Ecto neural progenitor cell (in vitro differentiated cells): ENCODE data around the gene OAT.
"Not testable (repeated sequence)": the region's sequence is repeated elsewhere in the genome, so short reads cannot be mapped to it uniquely, and the experiment has no call there.

ENCODE experiments used
- DNase-seq: peaks from one replicate; pipeline ENCODE4 v3.0.0-alpha.2; 2018; ENCODE audit warnings: low spot score

Gene OAT

GRCh38 chr10:124447751-124448466 lies 29.2 kb upstream of the OAT start:
- DNase-seq = peak; percentile 63

GRCh38 chr10:124446830-124447750 lies 28.4 kb upstream of the OAT start:
- no peak for DNase-seq

GRCh38 chr10:124441694-124442093 lies 23.0 kb upstream of the OAT start:
- not testable (repeated sequence) for DNase-seq

- DNase-seq = no peak
Measured at GRCh38 chr10:124436191-124436638, 17.5 kb upstream of the OAT start.

GRCh38 chr10:124435683-124436082 lies 17.0 kb upstream of the OAT start:
- DNase-seq = not testable (repeated sequence)

- DNase-seq = no peak
Measured at GRCh38 chr10:124433461-124433860, 14.7 kb upstream of the OAT start.

DNA sequence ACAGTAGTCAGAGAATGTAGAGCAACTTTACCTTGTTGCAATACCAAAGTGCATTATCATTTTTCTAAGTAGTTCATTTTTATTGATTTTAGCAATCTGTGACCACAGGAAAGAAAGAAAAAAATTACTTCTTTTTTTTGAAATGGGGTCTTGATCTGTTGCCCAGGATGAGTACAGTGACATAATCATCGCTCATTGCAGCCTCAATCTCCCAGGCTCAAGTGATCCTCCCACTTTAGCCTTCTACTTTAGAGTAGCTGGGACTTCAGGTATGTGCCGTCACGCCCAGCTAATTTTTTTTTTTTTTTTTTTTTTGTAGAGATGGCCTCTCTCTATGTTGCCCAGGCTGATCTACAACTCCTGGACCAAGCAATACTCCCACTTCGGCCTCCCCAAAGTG lies 11.4 kb upstream of the OAT start:
- no peak for DNase-seq

DNA sequence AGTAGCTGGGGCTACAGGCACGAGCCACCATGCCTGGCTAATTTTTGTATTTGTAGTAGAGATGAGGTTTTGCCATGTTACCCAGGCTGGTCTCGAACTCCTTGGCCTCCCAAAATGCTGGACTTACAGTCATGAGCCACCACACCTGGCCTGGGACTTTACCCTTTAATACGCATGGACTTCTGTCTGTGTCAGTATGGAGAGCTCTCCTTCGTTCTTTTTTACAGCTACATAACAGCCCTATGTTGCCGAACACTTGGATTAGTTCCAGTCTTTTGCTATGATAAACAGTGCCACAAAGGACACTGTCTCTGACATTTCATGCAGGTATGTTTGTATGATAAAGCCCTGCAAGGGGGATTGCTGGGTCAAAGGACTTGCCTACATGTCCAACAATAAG lies 10.9 kb upstream of the OAT start:
- DNase-seq = no peak

DNA sequence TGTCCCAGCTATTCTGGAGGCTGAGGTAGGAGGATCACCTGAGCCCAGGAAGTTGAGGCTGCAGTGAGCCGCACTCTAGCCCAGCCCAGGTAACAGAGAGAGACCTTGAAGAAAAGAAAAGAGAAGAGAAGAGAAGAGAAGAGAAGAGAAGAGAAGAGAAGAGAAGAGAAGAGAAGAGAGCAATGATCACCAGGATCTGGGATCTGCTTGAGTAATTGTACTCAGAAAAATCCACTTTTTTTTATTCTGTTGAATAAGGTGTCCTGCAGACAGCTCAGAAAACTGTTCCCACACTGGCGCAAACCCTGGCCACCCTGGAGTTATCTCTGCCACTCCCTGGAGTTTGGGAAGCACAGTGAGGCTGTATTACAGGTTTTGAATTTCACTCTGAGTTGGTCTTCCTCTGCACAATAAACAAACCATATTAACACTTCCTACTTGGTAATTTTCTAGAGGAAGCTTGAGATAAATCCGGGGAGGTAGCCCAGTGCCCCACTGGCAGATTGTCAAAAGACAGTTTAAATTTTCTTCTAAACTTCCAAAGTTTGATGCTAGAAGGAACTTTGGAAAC lies 9.6 kb upstream of the OAT start:
- no peak for DNase-seq

DNA sequence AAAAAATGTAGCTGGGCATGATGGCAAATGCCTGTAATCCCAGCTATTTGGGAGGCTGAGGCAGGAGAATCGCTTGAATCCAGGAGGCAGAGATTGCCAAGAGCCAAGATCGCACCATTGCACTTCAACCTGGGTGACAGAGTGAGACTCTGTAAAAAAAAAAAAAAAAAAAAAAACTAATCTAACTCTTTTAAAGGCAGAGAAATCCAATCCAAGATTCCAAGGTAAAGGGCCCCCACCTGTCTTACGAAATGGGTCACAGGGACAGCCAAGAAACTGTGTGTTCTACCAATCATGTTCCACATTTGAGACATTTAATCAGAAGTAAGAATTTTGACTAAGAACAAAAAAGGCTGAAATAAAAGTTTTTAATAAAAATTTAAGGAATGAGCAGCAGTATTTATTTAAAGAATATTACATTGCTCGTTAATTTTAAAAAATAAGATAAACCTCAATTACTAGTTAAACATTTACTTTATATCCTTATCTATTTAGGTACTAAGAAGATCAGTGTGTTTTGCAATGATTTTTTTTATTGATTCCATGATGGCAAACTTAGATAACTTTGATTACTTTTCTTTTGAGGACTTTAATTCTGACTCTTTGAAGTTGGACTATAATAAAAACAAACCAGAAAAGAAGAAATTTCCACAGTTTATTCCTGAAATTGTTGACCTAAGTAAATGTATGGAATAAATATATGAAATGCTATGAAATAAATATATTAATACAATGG lies 6.7 kb upstream of the OAT start:
- no peak for DNase-seq

DNA sequence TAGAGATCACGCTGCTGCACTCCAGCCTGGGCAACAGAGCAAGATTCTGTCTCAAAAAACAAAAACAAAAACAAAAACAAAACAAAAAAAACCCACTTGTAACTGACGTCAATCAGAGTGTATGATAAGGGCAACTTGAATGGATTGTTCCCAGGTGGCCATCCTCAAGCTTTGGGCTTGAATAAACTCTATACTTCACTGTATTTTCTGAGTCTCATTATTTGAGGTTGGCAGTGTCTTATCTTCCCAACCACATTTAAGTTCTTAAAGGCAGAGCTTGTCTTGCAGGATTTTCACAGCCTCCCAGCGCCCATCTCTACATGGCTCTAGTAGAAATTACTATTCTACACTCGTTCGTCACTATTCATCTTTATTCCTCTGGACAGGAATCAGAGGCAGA lies 5.1 kb upstream of the OAT start:
- no peak for DNase-seq

DNA sequence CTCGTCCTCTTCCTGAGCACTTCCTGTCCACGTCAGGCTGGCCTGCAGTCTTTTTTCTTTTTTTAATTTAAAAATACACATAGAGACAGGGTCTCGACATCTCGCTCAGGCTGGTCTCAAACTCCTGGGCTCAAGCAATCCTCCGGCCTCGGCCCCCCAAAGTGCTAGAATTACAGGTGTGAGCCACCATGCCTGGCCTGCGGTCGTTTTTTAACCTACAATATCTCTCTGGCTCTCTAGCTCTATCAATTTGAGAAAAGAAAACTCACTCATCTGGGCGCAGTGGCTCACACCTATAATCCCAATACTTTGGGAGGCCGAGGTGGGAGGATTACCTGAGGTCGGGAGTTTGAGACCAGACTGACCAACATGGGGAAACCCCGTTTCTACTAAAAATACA lies 4.0 kb upstream of the OAT start:
- DNase-seq = no peak

GRCh38 chr10:124420254-124420653 lies 1.5 kb upstream of the OAT start:
- DNase-seq = no peak

DNA sequence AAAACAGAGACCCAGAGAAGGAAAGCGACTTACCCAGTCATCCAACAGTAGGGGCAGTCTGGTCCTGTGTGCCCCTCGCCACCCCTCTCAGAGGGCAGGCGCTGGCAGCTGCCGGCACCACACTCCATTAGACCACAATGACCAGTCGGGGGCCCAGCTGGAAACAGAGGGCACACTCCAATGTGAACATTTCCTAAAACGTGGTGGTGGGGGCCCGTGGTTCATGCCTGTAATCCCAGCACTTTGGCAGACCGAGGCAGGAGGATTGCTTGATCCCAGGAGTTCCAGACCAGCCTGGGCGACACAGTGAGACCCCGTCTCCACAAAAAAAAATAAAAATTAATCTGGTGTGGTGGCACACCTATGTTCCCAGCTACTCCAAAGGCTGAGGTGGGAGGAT lies 912 bp upstream of the OAT start:
- DNase-seq = no peak

GRCh38 chr10:124417895-124418725 lies 613 bp downstream of the OAT start:
- DNase-seq = peak; percentile 81

DNA sequence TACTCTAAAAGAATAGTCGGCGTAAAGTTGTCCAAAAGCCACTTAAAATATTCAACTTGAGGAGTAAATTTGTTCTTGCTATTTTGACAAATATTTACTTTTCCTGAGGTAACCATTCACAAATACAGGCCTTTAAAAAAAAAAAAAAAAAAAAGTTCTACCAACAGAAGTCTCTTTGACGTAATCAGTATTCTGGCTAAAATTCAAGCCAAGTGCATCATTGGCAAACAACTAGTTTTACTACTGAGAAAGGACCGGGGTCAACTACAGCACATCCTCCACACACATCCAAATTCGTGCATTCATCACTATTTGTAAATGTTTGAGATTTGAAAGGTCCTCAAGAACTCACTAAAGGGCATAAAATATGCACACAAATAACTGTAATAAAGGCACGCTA lies 2.0 kb downstream of the OAT start:
- DNase-seq = no peak

DNA sequence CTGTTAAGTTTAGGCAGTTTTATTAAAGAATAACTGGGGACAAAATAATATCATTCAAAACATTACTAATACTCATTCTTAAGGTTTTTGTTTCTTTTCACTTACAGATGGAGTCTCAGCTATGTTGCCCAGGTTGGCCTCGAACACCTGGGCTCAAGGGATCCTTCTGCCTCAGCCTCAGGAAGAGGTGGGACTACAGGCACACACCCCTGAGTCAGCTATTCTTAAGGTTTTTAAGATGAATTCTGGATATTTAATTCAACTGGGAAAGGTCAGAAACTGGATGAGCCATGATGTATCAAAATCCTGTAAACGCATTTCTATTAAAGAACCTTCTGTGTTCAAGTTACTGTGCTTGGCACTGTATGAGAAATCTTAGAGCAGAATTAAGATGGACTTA lies 3.5 kb downstream of the OAT start:
- no peak for DNase-seq

DNA sequence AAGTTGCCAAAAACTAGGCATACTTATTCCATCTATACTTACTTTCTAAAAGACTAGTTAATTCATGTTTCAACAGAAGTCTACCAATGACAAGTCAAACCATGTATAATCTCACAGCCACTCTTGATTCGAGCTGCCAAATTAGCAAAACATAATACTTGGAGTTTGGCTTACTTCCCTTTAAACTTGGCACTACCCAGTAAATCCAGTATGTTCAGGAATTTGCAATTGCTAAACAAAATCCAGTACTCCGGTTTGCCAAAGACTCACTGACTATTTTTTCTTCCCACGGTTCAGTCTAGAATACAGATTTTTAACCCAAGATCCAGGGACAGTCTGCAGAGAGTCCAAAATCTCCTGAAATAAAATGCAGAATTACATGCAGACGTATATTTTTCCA lies 4.6 kb downstream of the OAT start:
- DNase-seq = no peak

DNA sequence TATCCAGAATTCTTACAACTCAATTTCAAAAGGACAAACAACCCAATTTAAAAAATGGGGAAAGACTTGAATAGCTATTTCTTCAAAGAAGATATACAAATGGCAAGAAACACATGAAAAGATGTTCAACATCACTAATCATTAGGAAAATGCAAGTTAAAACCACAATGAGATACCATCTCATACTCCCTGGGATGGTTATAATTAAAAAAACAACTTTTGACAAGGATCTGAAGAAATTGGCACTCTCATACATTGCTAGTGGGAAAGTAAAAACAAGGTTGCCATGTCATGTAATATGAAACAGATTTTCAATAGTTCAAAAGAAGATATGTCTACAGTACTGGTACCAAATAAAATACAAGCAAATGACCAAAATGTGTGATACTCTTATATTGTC lies 9.0 kb downstream of the OAT start:
- DNase-seq = no peak

DNA sequence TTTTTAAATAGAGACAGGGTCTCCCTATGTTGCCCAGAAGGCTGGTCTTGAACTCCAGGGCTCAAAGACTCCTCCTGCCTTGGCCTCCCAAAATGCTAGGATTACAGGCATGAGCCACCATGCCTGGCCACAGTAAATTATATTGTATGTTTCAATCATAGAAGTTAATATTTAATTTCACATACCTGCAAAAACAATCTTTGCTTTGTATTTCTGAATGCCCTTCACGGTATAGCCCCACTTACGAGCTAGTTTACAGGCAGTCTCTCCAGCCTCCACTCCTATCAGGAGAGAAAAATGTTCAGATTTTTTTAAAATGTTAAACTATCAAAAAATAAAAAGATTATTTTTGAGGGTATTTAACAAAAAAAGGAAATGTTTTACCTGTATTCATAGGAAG lies 10.4 kb downstream of the OAT start:
- no peak for DNase-seq

DNA sequence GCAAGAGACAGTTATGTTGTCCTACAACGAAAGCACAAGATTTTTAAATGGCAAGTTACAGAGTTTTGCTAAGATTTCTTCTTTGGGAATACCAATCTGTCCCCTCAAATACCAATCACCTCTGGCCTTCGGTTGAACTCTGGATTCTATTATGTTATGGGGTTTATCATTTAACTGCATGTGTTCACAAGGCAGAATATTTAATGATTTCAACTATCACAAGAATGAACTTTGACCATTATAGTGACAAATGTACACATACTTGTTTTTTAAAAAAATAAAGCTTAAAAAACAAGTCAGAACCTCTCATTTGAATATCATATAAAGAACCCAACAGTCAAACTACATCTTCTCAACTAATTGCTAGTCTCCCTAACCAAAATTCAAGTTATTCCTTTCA lies 11.3 kb downstream of the OAT start:
- DNase-seq = no peak
